SK-N-SH (cell line): ENCODE data around the gene CEP55.

ENCODE experiments used
- EP300 ChIP-seq, 2 experiments: IDR thresholded peaks; 2 replicates each; pipeline versions ENCODE4 v1.4.0 to v1.6.1; 2012; ENCODE audit warnings: borderline replicate concordance in 1 of 2, low read depth in 1 of 2, low read length in 1 of 2
- POLR2AphosphoS5 ChIP-seq: IDR thresholded peaks from 2 replicates; pipeline ENCODE4 v1.6.1; 2012; ENCODE audit warnings: low read depth, low read length
- RFX5 ChIP-seq: IDR thresholded peaks from 2 replicates; pipeline ENCODE4 v1.6.1; 2012; ENCODE audit warnings: mild to moderate bottlenecking, improper control_type of control experiment, low read length
- TF ChIP-seq, protein P1 (sequence below): fragments of 200-600 bp; sonication (generic); IDR thresholded peaks from 2 replicates; pipeline ENCODE4 v1.6.1; 2017; ENCODE audit warnings: antibody characterized with exemption, mild to moderate bottlenecking, moderate library complexity
- TF ChIP-seq, protein P2 (sequence below): IDR thresholded peaks from 2 replicates; pipeline ENCODE4; 2012
- TF ChIP-seq, protein P3 (sequence below): fragments of 150-350 bp; IDR thresholded peaks from 2 replicates; pipeline ENCODE4 v1.6.1; 2017; ENCODE audit warnings: antibody characterized with exemption, low read length, low read depth, borderline replicate concordance

DNA sequence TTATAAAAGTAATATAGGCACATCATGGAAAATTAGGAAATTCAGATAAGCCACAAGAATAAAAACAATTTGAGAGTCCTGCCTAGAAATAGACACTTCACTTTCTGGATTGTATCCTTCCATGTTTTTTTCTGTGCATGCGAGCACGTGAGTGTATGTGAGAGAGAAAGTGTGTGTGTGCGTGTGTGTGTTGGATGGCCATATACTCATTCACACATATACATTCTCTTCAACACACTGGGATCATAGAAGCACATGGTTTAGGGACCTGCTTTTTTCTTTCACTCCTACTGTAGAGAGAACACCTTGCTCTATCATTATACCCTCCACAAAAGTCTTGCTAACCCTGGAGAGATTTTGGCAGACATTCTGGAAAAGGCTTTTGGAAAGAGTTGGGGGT lies 77.5 kb downstream of the CEP55 start:
- TF ChIP-seq, protein P1, sequence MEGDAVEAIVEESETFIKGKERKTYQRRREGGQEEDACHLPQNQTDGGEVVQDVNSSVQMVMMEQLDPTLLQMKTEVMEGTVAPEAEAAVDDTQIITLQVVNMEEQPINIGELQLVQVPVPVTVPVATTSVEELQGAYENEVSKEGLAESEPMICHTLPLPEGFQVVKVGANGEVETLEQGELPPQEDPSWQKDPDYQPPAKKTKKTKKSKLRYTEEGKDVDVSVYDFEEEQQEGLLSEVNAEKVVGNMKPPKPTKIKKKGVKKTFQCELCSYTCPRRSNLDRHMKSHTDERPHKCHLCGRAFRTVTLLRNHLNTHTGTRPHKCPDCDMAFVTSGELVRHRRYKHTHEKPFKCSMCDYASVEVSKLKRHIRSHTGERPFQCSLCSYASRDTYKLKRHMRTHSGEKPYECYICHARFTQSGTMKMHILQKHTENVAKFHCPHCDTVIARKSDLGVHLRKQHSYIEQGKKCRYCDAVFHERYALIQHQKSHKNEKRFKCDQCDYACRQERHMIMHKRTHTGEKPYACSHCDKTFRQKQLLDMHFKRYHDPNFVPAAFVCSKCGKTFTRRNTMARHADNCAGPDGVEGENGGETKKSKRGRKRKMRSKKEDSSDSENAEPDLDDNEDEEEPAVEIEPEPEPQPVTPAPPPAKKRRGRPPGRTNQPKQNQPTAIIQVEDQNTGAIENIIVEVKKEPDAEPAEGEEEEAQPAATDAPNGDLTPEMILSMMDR, result no peak
- TF ChIP-seq, protein P2, sequence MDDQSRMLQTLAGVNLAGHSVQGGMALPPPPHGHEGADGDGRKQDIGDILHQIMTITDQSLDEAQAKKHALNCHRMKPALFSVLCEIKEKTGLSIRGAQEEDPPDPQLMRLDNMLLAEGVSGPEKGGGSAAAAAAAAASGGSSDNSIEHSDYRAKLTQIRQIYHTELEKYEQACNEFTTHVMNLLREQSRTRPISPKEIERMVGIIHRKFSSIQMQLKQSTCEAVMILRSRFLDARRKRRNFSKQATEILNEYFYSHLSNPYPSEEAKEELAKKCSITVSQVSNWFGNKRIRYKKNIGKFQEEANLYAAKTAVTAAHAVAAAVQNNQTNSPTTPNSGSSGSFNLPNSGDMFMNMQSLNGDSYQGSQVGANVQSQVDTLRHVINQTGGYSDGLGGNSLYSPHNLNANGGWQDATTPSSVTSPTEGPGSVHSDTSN, result no peak
- TF ChIP-seq EP300 (IDR thresholded peaks at IDR 0.05; ENCODE audit: borderline replicate concordance in 1 of 2, low read depth in 1 of 2, low read length in 1 of 2) (no peak), POLR2AphosphoS5 (no peak), RFX5 (no peak)
- TF ChIP-seq, protein P3, sequence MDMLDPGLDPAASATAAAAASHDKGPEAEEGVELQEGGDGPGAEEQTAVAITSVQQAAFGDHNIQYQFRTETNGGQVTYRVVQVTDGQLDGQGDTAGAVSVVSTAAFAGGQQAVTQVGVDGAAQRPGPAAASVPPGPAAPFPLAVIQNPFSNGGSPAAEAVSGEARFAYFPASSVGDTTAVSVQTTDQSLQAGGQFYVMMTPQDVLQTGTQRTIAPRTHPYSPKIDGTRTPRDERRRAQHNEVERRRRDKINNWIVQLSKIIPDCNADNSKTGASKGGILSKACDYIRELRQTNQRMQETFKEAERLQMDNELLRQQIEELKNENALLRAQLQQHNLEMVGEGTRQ, result no peak
